Kidney (tissue), 14 donors: Measurements from ENCODE around the gene GIMAP5. TPM values are rescaled to one million over a fixed set of nuclear protein-coding genes. Genes with fewer than 3 reads are reported as not detected.

Experiments used
- DNase-seq, 5 donors: peaks; one replicate each; pipeline ENCODE4 v3.0.0-alpha.2; 2013 to 2020
- FAIRE-seq: peaks from 2 replicates; lab custom pipeline; 2012; peaks lifted over from hg19 to GRCh38; lab: Jason Lieb, UNC
- H3K27ac ChIP-seq, 2 donors: one replicate each; pipeline ENCODE4 v1.7.0; 2013; ENCODE audit warnings: low read depth in 2 of 2, low read length in 2 of 2, inconsistent platforms in 1 of 2
- H3K27me3 ChIP-seq: one replicate; pipeline ENCODE4 v1.7.1; 2013; ENCODE audit warnings: low read length, inconsistent platforms; ENCODE audit not compliant: control insufficient read depth, insufficient read depth
- H3K36me3 ChIP-seq, 3 donors: one replicate each; pipeline versions ENCODE4 v1.7.0 to v1.7.1; 2013; ENCODE audit warnings: low read length in 3 of 3, control low read depth in 1 of 3, inconsistent platforms in 1 of 3; ENCODE audit not compliant: insufficient read depth in 3 of 3, control insufficient read depth in 2 of 3
- H3K4me1 ChIP-seq, 3 donors: one replicate each; pipeline versions ENCODE4 v1.7.0 to v1.7.1; 2013; ENCODE audit warnings: low read length in 3 of 3, inconsistent platforms in 1 of 3, low read depth in 1 of 3; ENCODE audit not compliant: control insufficient read depth in 2 of 3, insufficient read depth in 2 of 3
- H3K4me3 ChIP-seq, 3 donors: one replicate each; pipeline versions ENCODE4 v1.7.0 to v1.8.1; 2013; ENCODE audit warnings: low read length in 3 of 3, control low read depth in 1 of 3, inconsistent platforms in 1 of 3
- H3K9ac ChIP-seq, 3 donors: one replicate each; pipeline versions ENCODE4 v1.7.0 to v1.7.1; 2013; ENCODE audit warnings: low read length in 3 of 3, control low read depth in 1 of 3, inconsistent platforms in 1 of 3
- H3K9me3 ChIP-seq, 3 donors: one replicate each; pipeline versions ENCODE4 v1.7.0 to v1.7.1; 2013; ENCODE audit warnings: low read length in 3 of 3, control low read depth in 1 of 3, inconsistent platforms in 1 of 3; ENCODE audit not compliant: control insufficient read depth in 2 of 3, insufficient read depth in 1 of 3
- CTCF ChIP-seq: IDR thresholded peaks from 3 replicates; pipeline ENCODE4 v1.5.1; 2012; ENCODE audit warnings: mild to moderate bottlenecking, moderate library complexity, borderline replicate concordance; ENCODE audit not compliant: insufficient read depth; ENCODE audit errors: extremely low read depth
- intact Hi-C: fragments of 100-400 bp; cut with DNase I; formaldehyde crosslinking; loops from one replicate; pipeline ENCODE4 v1.11.1; 2022
- polyA plus RNA-seq: library from polyadenylated mRNA; stranded (reverse); fragments of 350-450 nt; fragmentation: Illumina TruSeq; extraction: RNeasy Lipid Tissue Mini Kit (QIAGEN cat#74804); gene quantifications from one replicate; pipeline ENCODE4 v1.2.3, GENCODE V29; 2014; ENCODE audit warnings: low read depth, low replicate concordance; ENCODE audit not compliant: insufficient read depth
- total RNA-seq: library from RNA; stranded (reverse); fragmentation: NEBNext Ultra II Directional; extraction: Animal tissue kit (Norgen Biotek cat#: 25700); gene quantifications from one replicate; pipeline ENCODE4 v1.2.1, GENCODE V29; 2021
- donor health status: control.
- donor health status: control.
- donor health status: control.
- donor health status: control.
- donor health status: control.
- donor health status: DM: yes; HTN: yes; CAD: no.
- donor health status: Normal renal cell carcinoma (clear cell type).

Gene GIMAP5
- total and polyA plus RNA-seq, 2 donors from 2014 or later: 21.2 to 30.0 TPM

DNA sequence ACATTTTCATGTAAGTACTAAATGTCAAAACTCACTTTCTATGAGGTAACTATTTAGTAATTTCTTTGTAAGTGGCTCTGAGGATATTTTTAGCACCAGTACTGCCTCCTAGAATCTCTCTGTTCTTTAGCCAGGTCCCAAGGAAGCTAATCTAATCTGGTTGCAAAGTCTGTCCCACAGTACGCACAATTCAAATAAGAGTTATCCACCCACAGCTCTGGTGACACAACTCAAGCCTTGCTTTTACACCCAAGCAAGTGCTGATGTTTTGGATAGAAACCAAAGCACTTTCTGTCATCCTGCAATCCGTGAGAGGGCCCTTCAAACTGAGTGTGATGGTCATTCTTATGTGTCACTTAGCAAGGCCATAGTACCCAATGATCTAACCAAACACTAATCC lies 14.5 kb downstream of the GIMAP5 start:
- TF ChIP-seq CTCF: no peak
- H3K27ac ChIP-seq: no peak overlapping the region
- H3K4me1 ChIP-seq: no peaks in the 10 kb centered on the region
- H3K27me3 ChIP-seq: no peaks in the 10 kb centered on the region
- H3K36me3 ChIP-seq: no peaks in the 10 kb centered on the region
- FAIRE-seq (no peak), DNase-seq (no peak)
- H3K9ac ChIP-seq: no peak overlapping the region
- H3K4me3 ChIP-seq: no peak overlapping the region
- H3K9me3 ChIP-seq: no peaks in the 10 kb centered on the region
- intact Hi-C loops: no loop called here

- no peaks in the 10 kb centered on the region for H3K4me1 ChIP-seq
- intact Hi-C loops: no loop called here
- no peaks in the 10 kb centered on the region for H3K27me3 ChIP-seq
- no peak overlapping the region for H3K27ac ChIP-seq
- TF ChIP-seq CTCF: no peak
- no peak for DNase-seq
- no peak for FAIRE-seq
- no peaks in the 10 kb centered on the region for H3K9me3 ChIP-seq
- no peak overlapping the region for H3K9ac ChIP-seq
- no peaks in the 10 kb centered on the region for H3K36me3 ChIP-seq
- H3K4me3 ChIP-seq: no peak overlapping the region
Measured at GRCh38 chr7:150753239-150753638, 16.0 kb downstream of the GIMAP5 start.

GRCh38 chr7:150753826-150754603 lies 16.8 kb downstream of the GIMAP5 start:
- no peak for FAIRE-seq
- no peak for TF ChIP-seq CTCF
- intact Hi-C loops: no loop called here
- no peak overlapping the region for H3K9ac ChIP-seq
- peak in 2 of 5 donors; percentile 32 to 38 for DNase-seq
- H3K27me3 ChIP-seq: no peaks in the 10 kb centered on the region
- no peak overlapping the region for H3K27ac ChIP-seq
- H3K9me3 ChIP-seq: no peaks in the 10 kb centered on the region
- no peak overlapping the region for H3K4me3 ChIP-seq
- H3K36me3 ChIP-seq: no peaks in the 10 kb centered on the region
- no peaks in the 10 kb centered on the region for H3K4me1 ChIP-seq
